Ovary (tissue), 3 donors: ENCODE results near the gene CGNL1.

Experiments used
- EP300 ChIP-seq: sonication (generic); formaldehyde crosslinking; IDR thresholded peaks from one replicate; pipeline ENCODE4 v1.6.1; 2017; ENCODE audit warnings: antibody characterized with exemption
- POLR2A ChIP-seq: fragments of 450-650 bp; IDR thresholded peaks from one replicate; pipeline ENCODE4 v1.6.1; 2017; ENCODE audit warnings: antibody characterized with exemption, mild to moderate bottlenecking, moderate library complexity
- TF ChIP-seq, protein P1 (sequence below), 3 donors: fragments of 450-650 bp in 2 of 3; fragments of 200-600 bp in 1 of 3; IDR thresholded peaks; one replicate each; pipeline versions ENCODE4 v1.5.1 to v1.8.0; 2016 to 2022; ENCODE audit warnings: antibody characterized with exemption in 3 of 3, mild to moderate bottlenecking in 1 of 3
- donor health status: DM: no; HTN: no; CAD: no.

DNA sequence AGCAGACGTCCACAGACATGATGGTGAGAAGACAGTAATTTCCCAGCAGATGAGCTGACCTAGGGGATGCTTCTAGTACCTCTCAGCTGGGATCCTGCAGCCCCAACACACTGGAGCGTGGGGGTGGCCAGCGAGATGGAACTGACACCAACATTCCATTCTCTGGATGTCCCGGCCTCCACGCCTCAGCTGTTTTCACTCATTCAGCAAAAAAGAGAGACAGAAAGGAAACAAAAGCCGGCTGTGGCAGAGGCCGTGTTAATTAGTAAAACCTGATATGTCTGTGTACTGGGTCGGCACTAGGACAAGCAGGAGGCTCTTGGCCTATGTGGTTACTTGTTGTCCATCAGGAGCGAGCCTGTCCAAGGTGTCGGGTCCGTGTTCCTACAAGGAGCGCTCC is 132.8 kb downstream of the CGNL1 start:
- TF ChIP-seq, protein P1, sequence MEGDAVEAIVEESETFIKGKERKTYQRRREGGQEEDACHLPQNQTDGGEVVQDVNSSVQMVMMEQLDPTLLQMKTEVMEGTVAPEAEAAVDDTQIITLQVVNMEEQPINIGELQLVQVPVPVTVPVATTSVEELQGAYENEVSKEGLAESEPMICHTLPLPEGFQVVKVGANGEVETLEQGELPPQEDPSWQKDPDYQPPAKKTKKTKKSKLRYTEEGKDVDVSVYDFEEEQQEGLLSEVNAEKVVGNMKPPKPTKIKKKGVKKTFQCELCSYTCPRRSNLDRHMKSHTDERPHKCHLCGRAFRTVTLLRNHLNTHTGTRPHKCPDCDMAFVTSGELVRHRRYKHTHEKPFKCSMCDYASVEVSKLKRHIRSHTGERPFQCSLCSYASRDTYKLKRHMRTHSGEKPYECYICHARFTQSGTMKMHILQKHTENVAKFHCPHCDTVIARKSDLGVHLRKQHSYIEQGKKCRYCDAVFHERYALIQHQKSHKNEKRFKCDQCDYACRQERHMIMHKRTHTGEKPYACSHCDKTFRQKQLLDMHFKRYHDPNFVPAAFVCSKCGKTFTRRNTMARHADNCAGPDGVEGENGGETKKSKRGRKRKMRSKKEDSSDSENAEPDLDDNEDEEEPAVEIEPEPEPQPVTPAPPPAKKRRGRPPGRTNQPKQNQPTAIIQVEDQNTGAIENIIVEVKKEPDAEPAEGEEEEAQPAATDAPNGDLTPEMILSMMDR (IDR thresholded peaks at IDR 0.05): no peak
- no peak for TF ChIP-seq POLR2A
- TF ChIP-seq EP300: no peak
